ENCODE measurements around the gene ANKRD10.

ANKRD10 gene

DNA sequence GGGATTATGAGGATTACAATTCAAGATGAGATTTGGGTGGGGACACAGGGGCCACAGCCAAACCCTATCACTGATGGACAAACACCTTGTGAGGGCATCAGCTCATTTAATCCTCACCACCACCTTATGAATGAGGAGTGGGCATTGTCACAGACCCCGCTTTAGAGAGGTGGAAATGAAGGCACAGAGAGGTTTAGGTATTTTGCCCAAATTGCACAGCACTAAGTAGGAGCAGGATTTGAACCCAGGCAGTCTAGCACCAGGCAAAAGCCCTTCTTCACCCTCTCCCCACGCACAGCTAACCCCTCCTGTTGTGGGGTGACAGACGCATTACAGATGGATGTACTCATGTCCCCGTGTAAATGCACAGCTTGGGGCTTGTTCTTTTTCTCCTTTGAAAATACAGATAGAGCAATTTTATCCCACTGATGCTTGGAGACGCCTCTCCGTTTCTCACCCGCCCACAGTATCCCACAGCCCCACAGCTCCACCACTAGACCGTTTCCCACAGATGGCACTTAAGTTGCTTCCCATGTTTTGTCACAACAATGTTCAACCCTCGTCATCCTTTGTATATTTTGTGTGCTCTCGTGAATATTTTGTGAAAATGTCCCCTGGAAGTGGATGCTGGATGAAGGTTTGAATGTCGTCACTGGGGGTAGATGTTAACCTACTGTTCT lies 48.2 kb downstream of the ANKRD10 start:
- TF ChIP-seq, protein P1, sequence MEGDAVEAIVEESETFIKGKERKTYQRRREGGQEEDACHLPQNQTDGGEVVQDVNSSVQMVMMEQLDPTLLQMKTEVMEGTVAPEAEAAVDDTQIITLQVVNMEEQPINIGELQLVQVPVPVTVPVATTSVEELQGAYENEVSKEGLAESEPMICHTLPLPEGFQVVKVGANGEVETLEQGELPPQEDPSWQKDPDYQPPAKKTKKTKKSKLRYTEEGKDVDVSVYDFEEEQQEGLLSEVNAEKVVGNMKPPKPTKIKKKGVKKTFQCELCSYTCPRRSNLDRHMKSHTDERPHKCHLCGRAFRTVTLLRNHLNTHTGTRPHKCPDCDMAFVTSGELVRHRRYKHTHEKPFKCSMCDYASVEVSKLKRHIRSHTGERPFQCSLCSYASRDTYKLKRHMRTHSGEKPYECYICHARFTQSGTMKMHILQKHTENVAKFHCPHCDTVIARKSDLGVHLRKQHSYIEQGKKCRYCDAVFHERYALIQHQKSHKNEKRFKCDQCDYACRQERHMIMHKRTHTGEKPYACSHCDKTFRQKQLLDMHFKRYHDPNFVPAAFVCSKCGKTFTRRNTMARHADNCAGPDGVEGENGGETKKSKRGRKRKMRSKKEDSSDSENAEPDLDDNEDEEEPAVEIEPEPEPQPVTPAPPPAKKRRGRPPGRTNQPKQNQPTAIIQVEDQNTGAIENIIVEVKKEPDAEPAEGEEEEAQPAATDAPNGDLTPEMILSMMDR (conservative IDR thresholded peaks at IDR 0.05): no peak
- TF ChIP-seq ZFX (IDR thresholded peaks at IDR 0.05): no peak
- H3K27ac ChIP-seq: no peak overlapping the region

DNA sequence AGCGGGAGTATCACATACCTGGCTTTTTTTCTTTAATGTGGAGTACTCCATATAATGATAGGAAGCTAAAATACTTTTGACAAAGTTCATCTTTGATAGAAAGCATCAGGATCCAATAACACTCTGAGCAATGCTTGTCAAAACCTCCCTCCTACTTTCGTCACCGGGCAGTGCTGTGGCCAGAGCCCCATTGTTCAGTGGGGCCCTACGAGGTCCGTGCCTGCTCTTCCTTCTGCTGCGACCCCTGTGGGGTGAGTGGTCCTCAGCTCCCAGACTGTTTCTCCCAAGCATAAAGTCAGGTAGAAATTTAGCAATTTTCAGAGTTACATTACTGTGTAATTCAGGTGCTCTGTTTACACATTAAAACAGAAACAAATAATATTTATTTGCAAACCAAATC lies 51.2 kb downstream of the ANKRD10 start:
- no peak for TF ChIP-seq ZFX (IDR thresholded peaks at IDR 0.05)
- TF ChIP-seq, protein P1 (conservative IDR thresholded peaks at IDR 0.05): no peak
- H3K27ac ChIP-seq: no peak overlapping the region

DNA sequence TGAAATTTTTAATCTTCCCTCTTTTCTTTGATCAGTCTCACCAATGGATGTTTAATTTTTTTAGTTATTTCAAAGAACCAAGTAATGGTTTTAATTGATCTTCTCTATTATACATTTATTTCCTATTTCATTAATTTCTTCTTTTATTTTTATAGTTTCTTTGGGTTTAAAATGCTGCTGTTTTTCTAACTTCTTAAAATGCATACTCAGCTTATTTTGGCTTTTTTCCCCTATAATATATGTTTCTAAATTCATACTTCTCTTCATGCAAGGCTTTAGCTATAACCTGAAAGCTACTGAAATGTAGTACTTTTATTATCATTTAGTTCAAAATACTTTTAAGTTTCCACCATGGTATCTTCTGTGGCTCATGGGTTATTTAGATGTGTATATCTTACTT lies 53.9 kb downstream of the ANKRD10 start:
- TF ChIP-seq, protein P1 (conservative IDR thresholded peaks at IDR 0.05): no peak
- TF ChIP-seq ZFX (IDR thresholded peaks at IDR 0.05): no peak
- no peak overlapping the region for H3K27ac ChIP-seq

DNA sequence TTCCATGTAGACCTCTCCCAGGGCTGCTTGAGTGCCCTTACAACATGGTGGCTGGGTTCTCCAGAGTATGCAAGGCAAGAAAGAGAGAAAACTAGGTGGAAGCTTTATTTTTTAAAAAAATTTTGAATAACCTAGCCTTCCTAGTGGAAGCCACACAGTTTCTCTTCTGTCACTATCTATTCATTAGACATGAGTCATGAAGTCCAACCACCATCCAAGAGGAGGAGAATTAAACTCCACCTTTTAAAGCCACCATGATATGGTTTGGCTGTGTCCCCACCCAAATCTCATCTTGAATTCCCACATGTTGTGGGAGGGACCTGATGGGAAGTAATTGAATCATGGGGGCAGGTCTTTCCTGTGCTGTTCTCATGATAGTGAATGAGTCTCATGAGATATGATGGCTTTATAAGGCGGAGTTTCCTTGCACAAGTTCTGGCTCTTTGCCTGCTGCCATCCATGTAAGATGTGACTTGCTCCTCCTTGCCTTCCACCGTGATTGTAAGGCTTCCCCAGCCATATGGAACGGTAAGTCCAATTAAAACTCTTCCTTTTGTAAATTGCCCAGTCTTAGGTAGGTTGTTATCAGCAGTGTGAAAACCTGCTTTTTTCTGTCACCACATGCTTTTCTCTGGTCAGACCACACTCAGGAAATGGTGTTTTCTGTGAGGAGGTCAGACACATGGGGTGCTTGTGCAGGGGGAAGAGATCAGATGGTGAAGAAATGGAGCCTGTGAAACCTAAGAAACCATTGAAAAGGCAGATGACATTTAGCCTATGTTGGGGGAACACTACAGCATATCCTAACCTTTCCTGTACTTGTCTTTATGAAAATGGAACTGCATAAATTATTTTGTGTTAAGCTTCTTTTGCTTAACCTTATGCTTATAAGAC lies 57.7 kb downstream of the ANKRD10 start:
- no peak overlapping the region for H3K27ac ChIP-seq
- TF ChIP-seq, protein P1 (conservative IDR thresholded peaks at IDR 0.05): no peak
- TF ChIP-seq ZFX (IDR thresholded peaks at IDR 0.05): no peak

DNA sequence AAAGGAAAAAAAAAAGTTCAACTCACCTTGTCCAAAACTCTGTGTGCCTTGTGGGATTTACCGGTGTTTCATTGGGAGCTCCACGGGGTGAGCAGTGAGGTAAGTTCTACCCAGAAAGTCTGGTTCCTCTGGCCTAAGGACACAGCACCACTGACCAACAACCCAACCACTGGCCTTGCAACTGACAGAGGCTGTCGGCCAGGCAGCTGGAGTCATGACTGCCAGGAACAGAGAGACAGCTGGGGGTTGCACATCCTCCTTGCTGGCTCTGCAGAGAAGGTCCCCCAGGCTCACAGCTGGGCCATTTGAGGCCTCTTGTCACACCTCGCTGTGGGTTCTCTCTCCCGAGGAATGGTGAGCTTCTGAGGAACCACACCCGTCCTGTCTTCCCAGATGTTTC lies 59.5 kb downstream of the ANKRD10 start:
- no peak overlapping the region for H3K27ac ChIP-seq
- TF ChIP-seq, protein P1 (conservative IDR thresholded peaks at IDR 0.05): no peak
- no peak for TF ChIP-seq ZFX (IDR thresholded peaks at IDR 0.05)

DNA sequence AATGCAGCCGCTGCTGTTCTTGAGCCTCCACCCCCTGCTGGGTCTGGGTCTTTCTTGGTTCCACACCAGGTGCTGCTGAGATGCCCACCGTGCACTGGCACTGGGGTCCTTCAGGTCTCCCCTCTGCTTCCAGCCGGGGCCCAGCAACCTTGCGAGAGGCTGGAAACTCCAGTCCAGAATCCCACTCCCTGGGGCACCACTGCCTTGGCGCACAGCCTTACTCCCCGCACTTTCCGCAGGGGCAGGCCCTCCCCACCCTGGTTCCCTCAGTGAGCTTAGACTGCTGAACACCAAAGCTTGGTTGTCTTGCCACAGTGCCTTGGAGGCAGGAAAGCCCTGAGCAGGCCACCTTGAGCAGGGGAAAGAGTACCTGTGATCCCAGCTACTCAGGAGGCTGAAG lies 60.0 kb downstream of the ANKRD10 start:
- H3K27ac ChIP-seq: no peak overlapping the region
- TF ChIP-seq, protein P1 (conservative IDR thresholded peaks at IDR 0.05): no peak
- no peak for TF ChIP-seq ZFX (IDR thresholded peaks at IDR 0.05)

DNA sequence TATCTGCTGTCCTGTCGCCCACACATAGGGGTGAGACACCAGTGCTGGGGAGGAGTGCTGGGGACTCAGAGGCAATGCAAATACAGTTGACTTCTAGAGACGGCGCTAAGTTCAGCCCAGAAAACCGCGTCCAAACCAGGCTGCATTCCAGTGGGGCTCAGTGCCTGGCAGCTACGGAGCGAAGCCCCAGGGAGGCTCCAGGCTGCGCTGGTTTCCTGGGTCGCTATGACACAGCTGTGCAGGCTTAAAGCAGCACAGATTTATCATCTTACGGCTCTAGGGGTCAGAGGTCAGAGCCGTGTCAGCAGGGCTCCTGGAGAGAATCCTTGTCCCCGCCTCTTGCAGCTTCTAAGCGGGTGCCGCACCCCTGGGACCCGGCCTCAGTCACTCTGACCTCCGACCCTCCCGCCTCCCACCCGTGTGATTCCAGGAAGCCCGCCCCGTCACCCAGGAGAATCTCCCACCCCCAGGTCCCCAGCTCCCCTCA lies 61.6 kb downstream of the ANKRD10 start:
- no peak overlapping the region for H3K27ac ChIP-seq
- no peak for TF ChIP-seq ZFX (IDR thresholded peaks at IDR 0.05)
- TF ChIP-seq, protein P1 (conservative IDR thresholded peaks at IDR 0.05): no peak
